OCI-M2 (cell line): ENCODE measurements around the gene TMEM107.
"Not testable (repeated sequence)": the region's sequence is repeated elsewhere in the genome, so short reads cannot be mapped to it uniquely, and the experiment has no call there.

Experiments
- DNase-seq: peaks from one replicate; lab custom pipeline; 2025; ENCODE audit not compliant: unreplicated experiment; lab: John Stamatoyannopoulos, UW

Gene TMEM107

GRCh38 chr17:8176197-8176940 lies at the start of gene TMEM107:
Gene TMEM107 (minus strand): TSS chr17:8176380. CDS start chr17:8176286, 94 bp downstream.
- no peak for DNase-seq

- no peak for DNase-seq
Observed at GRCh38 chr17:8224891-8225812, 49.0 kb upstream of the TMEM107 start.

- peak; percentile 85 for DNase-seq
Observed at GRCh38 chr17:8223356-8224126, 47.4 kb upstream of the TMEM107 start.

- peak; percentile 61 for DNase-seq
Observed at GRCh38 chr17:8222630-8223355, 46.6 kb upstream of the TMEM107 start.

- DNase-seq, result no peak
Observed at GRCh38 chr17:8222380-8222629, 46.1 kb upstream of the TMEM107 start.

- DNase-seq, result peak; percentile 88
Observed at GRCh38 chr17:8221663-8222379, 45.6 kb upstream of the TMEM107 start.

GRCh38 chr17:8220783-8221662 lies 44.8 kb upstream of the TMEM107 start:
- DNase-seq, result peak; percentile 60

- DNase-seq, result not testable (repeated sequence)
Observed at GRCh38 chr17:8214000-8214399, 37.8 kb upstream of the TMEM107 start.

- DNase-seq, result no peak
Observed at GRCh38 chr17:8212312-8213180, 36.4 kb upstream of the TMEM107 start.

GRCh38 chr17:8210761-8211458 lies 34.7 kb upstream of the TMEM107 start:
- DNase-seq, result no peak

- DNase-seq, result peak; percentile 51
Observed at GRCh38 chr17:8209907-8210760, 34.0 kb upstream of the TMEM107 start, which contains the start of gene AURKB. Gene AURKB (minus strand): TSS chr17:8210575. CDS start chr17:8210224, 351 bp downstream.

- no peak for DNase-seq
Observed at GRCh38 chr17:8206536-8206935, 30.4 kb upstream of the TMEM107 start.

- no peak for DNase-seq
Observed at GRCh38 chr17:8204761-8205555, 28.8 kb upstream of the TMEM107 start.

- peak; percentile 36 for DNase-seq
Observed at GRCh38 chr17:8192070-8192815, 16.1 kb upstream of the TMEM107 start.

- no peak for DNase-seq
Observed at GRCh38 chr17:8190506-8190905, 14.3 kb upstream of the TMEM107 start.
